ES-I3 (cell line): ENCODE results near the gene FIBCD1.

ENCODE experiments used
- H3K36me3 ChIP-seq: 2 replicates; pipeline ENCODE4 v1.6.1; 2013; ENCODE audit warnings: mild to moderate bottlenecking, low read length, control low read depth, moderate library complexity; ENCODE audit not compliant: insufficient read depth
- H3K4me1 ChIP-seq: 2 replicates; pipeline ENCODE4 v1.6.1; 2013; ENCODE audit warnings: mild to moderate bottlenecking, control low read depth, low read length; ENCODE audit not compliant: insufficient read depth
- H3K9ac ChIP-seq: 2 replicates; pipeline ENCODE4 v1.6.1; 2013; ENCODE audit warnings: low read depth, mild to moderate bottlenecking, low read length, moderate library complexity
- H3K9me3 ChIP-seq: 2 replicates; pipeline ENCODE4 v1.6.1; 2013; ENCODE audit warnings: mild to moderate bottlenecking, low read length, moderate library complexity; ENCODE audit not compliant: control insufficient read depth, insufficient read depth

Gene FIBCD1

GRCh38 chr9:130940027-130940549 is 1.0 kb upstream of the FIBCD1 start:
- Histone ChIP-seq H3K4me1 (peaks cover 14% of the 10 kb centered on the region), H3K9me3 (no peaks in the 10 kb centered on the region), H3K36me3 (no peaks in the 10 kb centered on the region), H3K9ac (peak overlapping the region; percentile 23; the same call in 1 of the 2 replicates)

DNA sequence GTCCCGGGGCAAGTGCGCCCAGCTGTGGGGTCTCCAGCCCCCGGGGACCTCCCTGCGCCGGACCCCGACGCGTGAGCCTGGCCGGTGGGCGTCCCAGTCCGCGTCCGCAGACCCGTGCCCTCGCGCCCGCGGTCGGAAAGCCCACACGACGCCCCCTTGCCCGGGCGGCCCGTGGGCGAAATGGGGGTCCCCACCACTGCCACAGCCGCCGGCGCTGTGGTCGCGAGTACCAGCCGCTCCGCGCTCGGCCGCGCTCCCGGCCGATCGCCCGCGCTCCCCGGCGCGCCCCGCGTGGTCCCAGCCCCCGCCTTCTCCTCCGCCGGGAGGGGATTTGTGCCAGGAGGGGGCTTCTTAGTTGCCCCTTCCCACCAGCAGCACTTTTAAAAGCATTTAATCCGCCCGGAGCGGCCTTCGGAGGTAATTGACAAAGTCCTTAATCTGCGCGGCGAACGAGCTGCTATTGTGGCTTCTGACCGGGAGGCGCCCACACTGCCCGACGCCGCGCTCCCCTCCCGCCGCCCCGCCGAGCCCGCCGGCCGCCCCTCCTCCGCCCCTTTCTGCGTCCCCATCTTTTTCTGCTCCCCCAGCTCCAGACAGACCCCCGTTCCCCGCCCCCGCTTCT is 469 bp upstream of the FIBCD1 start:
- H3K4me1 ChIP-seq = peaks cover 20% of the 10 kb centered on the region

DNA sequence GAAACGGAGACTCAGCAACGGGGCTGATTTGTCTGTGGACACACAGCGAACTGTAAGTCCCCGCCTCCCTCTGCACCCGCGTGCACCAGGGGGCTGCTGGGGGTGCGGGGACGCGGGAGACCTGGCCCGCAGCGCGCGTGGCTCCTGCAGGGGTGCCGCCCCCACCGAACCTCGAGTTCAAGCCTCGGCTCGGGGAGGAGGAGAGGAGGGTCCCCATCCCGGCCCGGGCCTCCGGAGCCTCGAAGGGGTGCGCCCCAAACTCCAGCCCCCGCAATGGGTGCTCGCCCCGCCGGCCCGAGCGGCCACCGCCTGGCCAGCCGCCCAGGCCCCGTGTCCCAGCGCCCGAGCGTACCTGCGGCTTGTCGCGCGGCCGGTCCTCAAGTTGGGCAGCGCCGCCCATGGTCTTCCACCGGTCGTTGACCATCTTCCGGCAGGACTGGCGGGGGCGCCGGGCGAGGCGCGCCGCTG is 829 bp downstream of the FIBCD1 start:
- Histone ChIP-seq H3K4me1 (peaks cover 28% of the 10 kb centered on the region), H3K36me3 (no peaks in the 10 kb centered on the region), H3K9ac (peak overlapping the region; percentile 65; the same call in 1 of the 2 replicates), H3K9me3 (no peaks in the 10 kb centered on the region)

More for the DNA sequence above, 469 bp upstream of the FIBCD1 start:
- H3K36me3 ChIP-seq = no peaks in the 10 kb centered on the region
- H3K9ac ChIP-seq = peak overlapping the region; percentile 65
- no peaks in the 10 kb centered on the region for H3K9me3 ChIP-seq

- peak overlapping the region; percentile 65; the same call in 1 of the 2 replicates for H3K9ac ChIP-seq
- no peaks in the 10 kb centered on the region for H3K36me3 ChIP-seq
- no peaks in the 10 kb centered on the region for H3K9me3 ChIP-seq
- peaks cover 31% of the 10 kb centered on the region for H3K4me1 ChIP-seq
Observed at GRCh38 chr9:130937146-130938076, 1.6 kb downstream of the FIBCD1 start.

DNA sequence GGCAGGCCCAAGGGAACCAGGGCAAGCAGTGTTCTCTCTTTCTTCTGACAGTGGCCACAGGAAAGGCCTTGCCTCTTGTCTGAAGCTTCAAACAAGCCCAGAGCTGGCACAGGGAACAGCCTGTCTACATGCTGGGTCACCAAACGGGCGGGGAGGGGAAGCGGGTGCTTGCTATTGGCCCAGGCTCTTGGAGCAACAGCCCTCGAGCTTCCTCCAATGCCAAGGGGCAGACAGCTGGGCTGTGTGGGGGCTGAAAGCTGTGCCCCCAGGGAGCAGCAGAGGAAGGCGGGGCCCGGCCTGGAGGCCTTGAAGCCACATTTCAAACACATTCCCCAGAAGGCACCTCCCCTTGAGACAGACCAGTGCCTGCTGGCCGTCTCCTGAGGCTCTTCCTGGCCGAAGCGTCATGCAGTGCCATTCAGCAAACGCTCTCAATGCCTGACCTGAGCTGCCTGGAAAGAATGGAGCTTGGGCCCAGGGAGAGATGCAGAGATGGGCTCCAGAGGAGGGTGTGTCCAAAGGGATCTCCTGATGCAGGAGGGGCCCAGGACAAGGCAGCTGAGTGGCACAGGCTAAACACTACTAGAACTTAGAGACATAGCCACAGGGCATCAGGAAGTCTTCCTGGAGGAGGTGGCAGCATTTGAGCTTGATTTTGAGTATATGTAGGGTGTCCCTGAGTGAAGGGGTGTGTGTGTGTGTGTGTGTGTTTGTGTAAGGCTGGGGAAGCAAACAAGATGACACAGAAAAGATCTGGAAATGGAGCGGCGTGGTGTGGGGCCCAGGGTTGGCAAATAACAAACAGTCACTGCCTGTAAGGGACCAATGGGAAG is 2.5 kb downstream of the FIBCD1 start:
- H3K36me3 ChIP-seq = no peaks in the 10 kb centered on the region
- H3K4me1 ChIP-seq = peaks cover 39% of the 10 kb centered on the region
- no peaks in the 10 kb centered on the region for H3K9me3 ChIP-seq
- no peak overlapping the region for H3K9ac ChIP-seq

DNA sequence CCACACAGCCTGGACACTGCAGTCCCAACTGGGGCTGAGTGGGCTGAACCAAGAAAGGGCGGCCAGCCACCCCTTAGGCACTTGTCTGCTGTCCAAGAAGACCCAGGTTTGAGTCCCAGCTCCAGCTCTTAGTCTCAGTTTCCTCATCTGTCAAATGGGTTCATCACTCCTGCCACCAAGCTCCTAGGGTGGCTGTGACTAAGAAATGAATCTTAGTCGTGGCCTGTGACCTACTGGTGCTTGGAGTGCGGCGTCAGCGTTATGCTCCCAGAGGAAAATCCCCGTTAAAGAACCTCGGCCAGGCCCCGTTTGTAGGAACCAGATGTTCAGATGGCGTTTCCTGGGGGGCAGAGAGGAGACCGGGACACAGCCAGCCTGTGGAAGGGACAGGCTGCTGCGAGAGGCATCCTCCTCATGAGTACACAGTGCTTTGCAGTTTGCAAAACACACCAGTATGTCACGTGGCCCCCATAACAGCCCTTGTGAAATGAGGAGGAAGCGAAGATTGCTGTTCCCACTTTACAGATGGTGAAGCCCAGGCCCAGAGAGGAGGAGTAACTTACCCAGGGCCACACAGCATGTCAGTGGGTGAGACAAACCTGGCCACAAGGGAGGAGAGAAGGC is 3.3 kb downstream of the FIBCD1 start:
- Histone ChIP-seq H3K9me3 (no peaks in the 10 kb centered on the region), H3K9ac (no peak overlapping the region), H3K36me3 (no peaks in the 10 kb centered on the region), H3K4me1 (peaks cover 39% of the 10 kb centered on the region)

- H3K4me1 ChIP-seq = peaks cover 39% of the 10 kb centered on the region
- no peaks in the 10 kb centered on the region for H3K36me3 ChIP-seq
- H3K9me3 ChIP-seq = no peaks in the 10 kb centered on the region
- no peak overlapping the region for H3K9ac ChIP-seq
Observed at GRCh38 chr9:130934702-130935647, 4.1 kb downstream of the FIBCD1 start.

- no peaks in the 10 kb centered on the region for H3K36me3 ChIP-seq
- H3K9me3 ChIP-seq = no peaks in the 10 kb centered on the region
- peaks cover 39% of the 10 kb centered on the region for H3K4me1 ChIP-seq
- H3K9ac ChIP-seq = no peak overlapping the region
Observed at GRCh38 chr9:130934246-130934645, 4.8 kb downstream of the FIBCD1 start.

- peak overlapping the region; percentile 4; the same call in 1 of the 2 replicates for H3K9ac ChIP-seq
- H3K4me1 ChIP-seq = peaks cover 43% of the 10 kb centered on the region
Observed at GRCh38 chr9:130933114-130934046, 5.7 kb downstream of the FIBCD1 start.

DNA sequence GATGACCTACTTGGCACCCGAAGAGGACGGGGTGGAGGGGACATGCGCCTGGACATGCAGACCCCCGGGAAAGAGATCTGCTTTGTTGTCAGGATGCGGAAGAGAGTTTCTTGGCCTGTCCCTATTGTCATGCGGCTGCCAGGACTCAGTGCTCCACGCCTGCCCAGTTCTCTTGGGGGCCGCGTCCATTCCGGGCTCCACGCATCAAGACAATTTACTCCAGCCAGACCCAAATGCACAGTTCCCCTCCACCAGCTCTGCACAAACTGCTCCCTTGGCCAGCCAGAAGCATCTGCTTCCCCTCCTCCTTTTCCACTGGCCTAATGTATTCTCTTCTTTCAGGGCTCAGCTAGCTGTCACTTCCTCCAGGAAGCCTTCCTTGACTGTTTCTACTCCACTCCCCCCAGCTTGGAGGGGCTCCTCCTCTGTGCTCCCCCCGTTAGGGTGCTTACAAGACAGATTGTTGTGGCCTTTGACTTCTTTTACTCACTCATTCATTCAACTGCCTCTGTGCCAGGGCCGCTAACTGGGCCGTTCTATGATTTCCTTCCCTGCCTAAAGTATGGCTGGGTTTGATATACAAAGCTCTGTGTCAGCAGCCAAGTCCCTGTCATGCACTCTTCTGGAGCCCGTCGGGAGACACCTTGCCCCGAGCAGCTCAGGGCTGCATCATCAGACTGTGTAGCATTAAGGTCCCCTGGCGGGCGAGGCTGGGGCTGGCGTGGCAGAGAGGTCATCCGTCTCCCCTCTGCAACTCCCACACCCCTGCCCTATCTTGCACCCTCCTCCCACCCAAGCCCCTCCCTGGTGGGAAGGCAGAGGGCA is 6.6 kb downstream of the FIBCD1 start:
- H3K9me3 ChIP-seq = no peaks in the 10 kb centered on the region
- H3K9ac ChIP-seq = peak overlapping the region; percentile 4; the same call in 1 of the 2 replicates
- H3K36me3 ChIP-seq = no peaks in the 10 kb centered on the region
- peaks cover 49% of the 10 kb centered on the region for H3K4me1 ChIP-seq

More at GRCh38 chr9:130933114-130934046, 5.7 kb downstream of the FIBCD1 start:
- Histone ChIP-seq H3K36me3 (no peaks in the 10 kb centered on the region), H3K9me3 (no peaks in the 10 kb centered on the region)

DNA sequence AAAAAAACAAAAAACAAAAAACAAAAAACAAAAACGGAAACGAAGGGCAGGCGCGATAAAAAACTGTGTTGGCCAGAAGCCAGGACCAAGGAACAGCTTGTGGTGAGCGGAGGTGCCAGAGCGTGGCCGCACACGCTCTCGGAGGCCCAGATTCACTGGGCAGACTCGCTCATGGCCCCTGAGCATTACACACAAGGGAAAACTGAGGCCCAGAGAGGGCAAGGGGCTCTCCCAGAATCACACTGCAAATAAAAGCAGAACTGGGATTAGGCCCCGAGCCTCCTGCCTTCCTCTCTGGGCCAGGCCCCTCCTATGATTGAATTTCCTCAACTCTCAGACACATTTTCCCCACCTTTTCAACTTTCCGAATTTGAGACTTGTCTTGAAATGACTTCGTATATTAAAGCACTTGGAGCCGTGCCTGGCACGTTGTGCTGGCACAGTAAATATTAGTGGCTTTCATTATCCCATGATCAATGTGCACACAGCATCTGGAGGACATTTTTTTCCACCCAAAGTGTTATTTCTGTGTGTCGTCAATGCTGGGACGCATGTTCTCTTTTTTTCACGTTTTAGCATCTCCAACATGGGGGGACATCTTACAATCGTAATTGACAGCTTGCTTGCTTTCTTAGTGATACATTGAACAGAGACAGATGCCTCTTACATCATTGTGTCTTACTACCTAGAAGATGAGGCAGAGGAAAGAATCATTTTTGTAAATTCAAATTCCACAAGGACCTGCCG is 7.4 kb downstream of the FIBCD1 start:
- H3K4me1 ChIP-seq = peaks cover 43% of the 10 kb centered on the region
- H3K36me3 ChIP-seq = no peaks in the 10 kb centered on the region
- H3K9ac ChIP-seq = no peak overlapping the region
- H3K9me3 ChIP-seq = no peaks in the 10 kb centered on the region
